ENCODE data around the gene PDE6C. TPM values are rescaled to one million over a fixed set of nuclear protein-coding genes. Genes with fewer than 3 reads are reported as not detected.

Gene PDE6C
- polyA plus RNA-seq, 1 of the 3 experiments (the other 2 are of a cell fraction) = not detected

DNA sequence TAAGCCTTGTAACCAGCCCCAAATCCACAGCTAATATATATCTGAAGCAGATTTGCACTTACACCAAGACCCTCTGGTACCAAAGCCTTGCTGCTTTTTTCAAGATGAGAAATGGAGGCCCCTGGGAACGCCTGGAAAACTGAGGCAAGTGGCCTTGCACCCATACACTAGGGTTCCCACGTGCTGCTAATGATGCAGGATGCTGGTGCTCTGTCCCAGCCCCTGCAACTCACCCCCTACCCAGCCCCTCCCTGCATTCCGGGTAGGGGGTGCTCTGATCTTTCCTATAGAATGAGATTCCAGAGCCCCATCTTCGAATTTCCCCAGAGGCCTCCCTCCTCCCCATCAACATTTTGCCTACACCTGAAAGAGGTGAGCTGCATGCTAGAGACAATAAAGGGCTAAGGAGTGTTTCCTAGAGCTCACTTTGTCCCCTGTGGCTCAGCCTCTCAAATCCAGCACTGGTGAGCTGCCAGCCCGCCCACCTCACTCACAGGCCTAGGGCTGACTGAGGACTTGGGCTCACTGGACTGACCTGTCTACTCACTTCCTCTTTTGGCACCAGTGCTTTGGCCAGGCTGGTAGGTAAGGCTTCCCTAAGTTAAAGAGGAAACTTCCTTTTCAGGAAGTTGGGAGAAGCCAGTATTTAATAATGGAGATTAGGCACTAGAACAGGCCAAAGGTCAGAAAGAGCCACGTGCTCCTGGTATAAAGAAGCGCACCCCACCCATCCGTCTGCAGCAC lies 21.1 kb upstream of the PDE6C start:
- Histone ChIP-seq H3K9me2 (no peaks in the 10 kb centered on the region), H4K20me1 (ENCODE audit: insufficient read depth) (no peaks in the 10 kb centered on the region), H3K27ac (ENCODE audit: low read depth in 2 of 2, low read length in 1 of 2) (no peak overlapping the region), H3K9me3 (no peaks in the 10 kb centered on the region), H3K4me1 (ENCODE audit: control insufficient read depth in 1 of 2, insufficient read depth in 2 of 2, low read depth in 1 of 2, low read length in 1 of 2) (no peaks in the 10 kb centered on the region), H2AFZ (ENCODE audit: low read depth) (no peak overlapping the region), H3F3A (replicated peaks; ENCODE audit: insufficient read depth) (no peaks in the 10 kb centered on the region), H3K4me3 (ENCODE audit: low read depth in 2 of 2, low read length in 1 of 2) (no peak overlapping the region), H3K9ac (no peak overlapping the region), H3K27me3 (ENCODE audit: insufficient read depth) (peaks cover 5% of the 10 kb centered on the region; the same call in 1 of the 2 replicates), H3K79me2 (ENCODE audit: insufficient read depth) (no peaks in the 10 kb centered on the region), H3K36me3 (replicated peaks in 1 of 2; ENCODE audit: control insufficient read depth in 1 of 2, insufficient read depth in 2 of 2, low read length in 1 of 2) (no peaks in the 10 kb centered on the region), H3K4me2 (no peak overlapping the region)
- WGBS (ENCODE audit: low lambda C conversion rate) = 58% methylated on average over 6 of the region's 8 CpGs
- TF ChIP-seq EZH2phosphoT487 (IDR thresholded peaks at IDR 0.05; ENCODE audit: borderline replicate concordance, low read depth) (no peak), ELF1 (IDR thresholded peaks at IDR 0.05) (no peak), RXRA (IDR thresholded peaks at IDR 0.05; ENCODE audit: borderline replicate concordance, low read depth) (no peak), CHD2 (IDR thresholded peaks at IDR 0.05; ENCODE audit: low read length, partially characterized antibody) (no peak), TAF1 (IDR thresholded peaks at IDR 0.05; ENCODE audit: borderline replicate concordance, low read depth, low read length) (no peak), YY1 (IDR thresholded peaks at IDR 0.05; ENCODE audit: low read depth) (no peak), JUND (IDR thresholded peaks at IDR 0.05) (no peak), GABPA (IDR thresholded peaks at IDR 0.05; ENCODE audit: low read depth) (no peak), RCOR1 (IDR thresholded peaks at IDR 0.05; ENCODE audit: low read length) (no peak), FOXJ3 (CRISPR knock-in tag; IDR thresholded peaks at IDR 0.05) (no peak), TCF12 (IDR thresholded peaks at IDR 0.05) (no peak), NFIC (IDR thresholded peaks at IDR 0.05; ENCODE audit: borderline replicate concordance) (no peak)
- TF ChIP-seq, protein P1, sequence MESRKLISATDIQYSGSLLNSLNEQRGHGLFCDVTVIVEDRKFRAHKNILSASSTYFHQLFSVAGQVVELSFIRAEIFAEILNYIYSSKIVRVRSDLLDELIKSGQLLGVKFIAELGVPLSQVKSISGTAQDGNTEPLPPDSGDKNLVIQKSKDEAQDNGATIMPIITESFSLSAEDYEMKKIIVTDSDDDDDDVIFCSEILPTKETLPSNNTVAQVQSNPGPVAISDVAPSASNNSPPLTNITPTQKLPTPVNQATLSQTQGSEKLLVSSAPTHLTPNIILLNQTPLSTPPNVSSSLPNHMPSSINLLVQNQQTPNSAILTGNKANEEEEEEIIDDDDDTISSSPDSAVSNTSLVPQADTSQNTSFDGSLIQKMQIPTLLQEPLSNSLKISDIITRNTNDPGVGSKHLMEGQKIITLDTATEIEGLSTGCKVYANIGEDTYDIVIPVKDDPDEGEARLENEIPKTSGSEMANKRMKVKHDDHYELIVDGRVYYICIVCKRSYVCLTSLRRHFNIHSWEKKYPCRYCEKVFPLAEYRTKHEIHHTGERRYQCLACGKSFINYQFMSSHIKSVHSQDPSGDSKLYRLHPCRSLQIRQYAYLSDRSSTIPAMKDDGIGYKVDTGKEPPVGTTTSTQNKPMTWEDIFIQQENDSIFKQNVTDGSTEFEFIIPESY (IDR thresholded peaks at IDR 0.05; ENCODE audit: borderline replicate concordance, low read depth) = no peak
- TF ChIP-seq, protein P2, sequence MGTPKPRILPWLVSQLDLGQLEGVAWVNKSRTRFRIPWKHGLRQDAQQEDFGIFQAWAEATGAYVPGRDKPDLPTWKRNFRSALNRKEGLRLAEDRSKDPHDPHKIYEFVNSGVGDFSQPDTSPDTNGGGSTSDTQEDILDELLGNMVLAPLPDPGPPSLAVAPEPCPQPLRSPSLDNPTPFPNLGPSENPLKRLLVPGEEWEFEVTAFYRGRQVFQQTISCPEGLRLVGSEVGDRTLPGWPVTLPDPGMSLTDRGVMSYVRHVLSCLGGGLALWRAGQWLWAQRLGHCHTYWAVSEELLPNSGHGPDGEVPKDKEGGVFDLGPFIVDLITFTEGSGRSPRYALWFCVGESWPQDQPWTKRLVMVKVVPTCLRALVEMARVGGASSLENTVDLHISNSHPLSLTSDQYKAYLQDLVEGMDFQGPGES (IDR thresholded peaks at IDR 0.05; ENCODE audit: low read depth, low read length) = no peak
- TF ChIP-seq, protein P3, sequence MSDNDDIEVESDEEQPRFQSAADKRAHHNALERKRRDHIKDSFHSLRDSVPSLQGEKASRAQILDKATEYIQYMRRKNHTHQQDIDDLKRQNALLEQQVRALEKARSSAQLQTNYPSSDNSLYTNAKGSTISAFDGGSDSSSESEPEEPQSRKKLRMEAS (IDR thresholded peaks at IDR 0.05; ENCODE audit: low read depth) = no peak
- TF ChIP-seq, protein P4, sequence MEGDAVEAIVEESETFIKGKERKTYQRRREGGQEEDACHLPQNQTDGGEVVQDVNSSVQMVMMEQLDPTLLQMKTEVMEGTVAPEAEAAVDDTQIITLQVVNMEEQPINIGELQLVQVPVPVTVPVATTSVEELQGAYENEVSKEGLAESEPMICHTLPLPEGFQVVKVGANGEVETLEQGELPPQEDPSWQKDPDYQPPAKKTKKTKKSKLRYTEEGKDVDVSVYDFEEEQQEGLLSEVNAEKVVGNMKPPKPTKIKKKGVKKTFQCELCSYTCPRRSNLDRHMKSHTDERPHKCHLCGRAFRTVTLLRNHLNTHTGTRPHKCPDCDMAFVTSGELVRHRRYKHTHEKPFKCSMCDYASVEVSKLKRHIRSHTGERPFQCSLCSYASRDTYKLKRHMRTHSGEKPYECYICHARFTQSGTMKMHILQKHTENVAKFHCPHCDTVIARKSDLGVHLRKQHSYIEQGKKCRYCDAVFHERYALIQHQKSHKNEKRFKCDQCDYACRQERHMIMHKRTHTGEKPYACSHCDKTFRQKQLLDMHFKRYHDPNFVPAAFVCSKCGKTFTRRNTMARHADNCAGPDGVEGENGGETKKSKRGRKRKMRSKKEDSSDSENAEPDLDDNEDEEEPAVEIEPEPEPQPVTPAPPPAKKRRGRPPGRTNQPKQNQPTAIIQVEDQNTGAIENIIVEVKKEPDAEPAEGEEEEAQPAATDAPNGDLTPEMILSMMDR (IDR thresholded peaks at IDR 0.05) = no peak
- TF ChIP-seq, protein P5, sequence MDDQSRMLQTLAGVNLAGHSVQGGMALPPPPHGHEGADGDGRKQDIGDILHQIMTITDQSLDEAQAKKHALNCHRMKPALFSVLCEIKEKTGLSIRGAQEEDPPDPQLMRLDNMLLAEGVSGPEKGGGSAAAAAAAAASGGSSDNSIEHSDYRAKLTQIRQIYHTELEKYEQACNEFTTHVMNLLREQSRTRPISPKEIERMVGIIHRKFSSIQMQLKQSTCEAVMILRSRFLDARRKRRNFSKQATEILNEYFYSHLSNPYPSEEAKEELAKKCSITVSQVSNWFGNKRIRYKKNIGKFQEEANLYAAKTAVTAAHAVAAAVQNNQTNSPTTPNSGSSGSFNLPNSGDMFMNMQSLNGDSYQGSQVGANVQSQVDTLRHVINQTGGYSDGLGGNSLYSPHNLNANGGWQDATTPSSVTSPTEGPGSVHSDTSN (IDR thresholded peaks at IDR 0.05) = no peak
- TF ChIP-seq, protein P6, sequence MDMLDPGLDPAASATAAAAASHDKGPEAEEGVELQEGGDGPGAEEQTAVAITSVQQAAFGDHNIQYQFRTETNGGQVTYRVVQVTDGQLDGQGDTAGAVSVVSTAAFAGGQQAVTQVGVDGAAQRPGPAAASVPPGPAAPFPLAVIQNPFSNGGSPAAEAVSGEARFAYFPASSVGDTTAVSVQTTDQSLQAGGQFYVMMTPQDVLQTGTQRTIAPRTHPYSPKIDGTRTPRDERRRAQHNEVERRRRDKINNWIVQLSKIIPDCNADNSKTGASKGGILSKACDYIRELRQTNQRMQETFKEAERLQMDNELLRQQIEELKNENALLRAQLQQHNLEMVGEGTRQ (IDR thresholded peaks at IDR 0.05; ENCODE audit: borderline replicate concordance, low read depth, low read length) = no peak
- POLR2A ChIA-PET = no interaction called here
- CTCF ChIA-PET = interaction anchor here (1.8 kb wide), 1 partner anchor 49 kb away, joined by 5 read pairs; no protein-coding TSS in a partner anchor
- DNase-seq = no peak

All from SK-N-SH (cell line).